ENCODE data around the gene SOS2.
A peak's percentile ranks its signal among the peaks of the same experiment; 100 is the strongest.

SOS2 gene

GRCh38 chr14:50233166-50233950 is 2.0 kb upstream of the SOS2 start:
- intact Hi-C loops (cut with DNase I; ENCODE audit: low total_unique reads): loop anchor here (5.0 kb wide), 1 partner anchor 79 kb away; the partner anchor contains the start of genes DMAC2L and L2HGDH
- H3K4me3 ChIP-seq: no peak overlapping the region
- no peak for TF ChIP-seq CTCF (IDR thresholded peaks at IDR 0.05)
- no peaks in the 10 kb centered on the region for H3K36me3 ChIP-seq
- no peaks in the 10 kb centered on the region for H3K27me3 ChIP-seq
- no peaks in the 10 kb centered on the region for H3K9me3 ChIP-seq
- DNase-seq: no peak
- peaks cover 0 to 35% (median 16%) of the 10 kb centered on the region in 4 donors for H3K4me1 ChIP-seq
- H3K27ac ChIP-seq: no peak overlapping the region

- Histone ChIP-seq H3K4me1 (peaks cover 0 to 46% (median 21%) of the 10 kb centered on the region in 4 donors), H3K4me3 (peak overlapping the region; percentile 81 to 94), H3K36me3 (no peaks in the 10 kb centered on the region), H3K27me3 (no peaks in the 10 kb centered on the region), H3K9me3 (no peaks in the 10 kb centered on the region), H3K27ac (peak overlapping the region; percentile 94 to 96)
- intact Hi-C loops (cut with DNase I; ENCODE audit: low total_unique reads): loop anchor here (5.0 kb wide), 1 partner anchor 80 kb away; the partner anchor contains the start of genes DMAC2L and L2HGDH
- DNase-seq: no peak
- no peak for TF ChIP-seq CTCF (IDR thresholded peaks at IDR 0.05)
Measured at GRCh38 chr14:50232276-50232642, 881 bp upstream of the SOS2 start.

- intact Hi-C loops (cut with DNase I; ENCODE audit: low total_unique reads): loop anchor here (5.0 kb wide), 1 partner anchor 81 kb away; the partner anchor contains the start of genes DMAC2L and L2HGDH
- DNase-seq: peak; percentile 47 to 77
- Histone ChIP-seq H3K9me3 (no peaks in the 10 kb centered on the region), H3K27me3 (no peaks in the 10 kb centered on the region), H3K4me3 (peak overlapping the region; percentile 81 to 94), H3K36me3 (no peaks in the 10 kb centered on the region), H3K4me1 (peaks cover 0 to 59% (median 29%) of the 10 kb centered on the region in 4 donors), H3K27ac (peak overlapping the region; percentile 94 to 96)
- TF ChIP-seq CTCF (IDR thresholded peaks at IDR 0.05): no peak
Measured at GRCh38 chr14:50230701-50231474, 490 bp downstream of the SOS2 start.

GRCh38 chr14:50230401-50230700 is 1.0 kb downstream of the SOS2 start:
- peak overlapping the region; percentile 94 to 96 for H3K27ac ChIP-seq
- no peaks in the 10 kb centered on the region for H3K27me3 ChIP-seq
- intact Hi-C loops (cut with DNase I; ENCODE audit: low total_unique reads): loop anchor here (5.0 kb wide), 1 partner anchor 82 kb away; the partner anchor contains the start of genes DMAC2L and L2HGDH
- no peaks in the 10 kb centered on the region for H3K36me3 ChIP-seq
- DNase-seq: no peak
- no peak for TF ChIP-seq CTCF (IDR thresholded peaks at IDR 0.05)
- peaks cover 0 to 63% (median 34%) of the 10 kb centered on the region in 4 donors for H3K4me1 ChIP-seq
- no peaks in the 10 kb centered on the region for H3K9me3 ChIP-seq
- peak overlapping the region; percentile 81 to 94 for H3K4me3 ChIP-seq

GRCh38 chr14:50229681-50230080 is 1.7 kb downstream of the SOS2 start:
- Histone ChIP-seq H3K9me3 (no peaks in the 10 kb centered on the region), H3K4me1 (peaks cover 0 to 69% (median 39%) of the 10 kb centered on the region in 4 donors), H3K27ac (peak overlapping the region; percentile 94 to 96), H3K36me3 (no peaks in the 10 kb centered on the region), H3K4me3 (peak overlapping the region; percentile 81 to 94), H3K27me3 (no peaks in the 10 kb centered on the region)
- intact Hi-C loops (cut with DNase I; ENCODE audit: low total_unique reads): loop anchor here (5.0 kb wide), 1 partner anchor 83 kb away; the partner anchor contains the start of genes DMAC2L and L2HGDH
- no peak for DNase-seq
- no peak for TF ChIP-seq CTCF (IDR thresholded peaks at IDR 0.05)
